Measurements from ENCODE around the gene ZNF488.

- TF ChIP-seq EZH2 (IDR thresholded peaks at IDR 0.05; ENCODE audit: borderline replicate concordance, insufficient read depth, low read depth, low read length, poor library complexity, severe bottlenecking) = no peak
- TF ChIP-seq CTCF (IDR thresholded peaks at IDR 0.05) = no peak
Observed at GRCh38 chr10:47378606-47379444, 5.3 kb downstream of the ZNF488 start.

Measured in B cell (primary cell).